Suppressor macrophage treated with lipopolysaccharide for 1 hour (primary cell): ENCODE data around the gene LRRC72.
"Not testable (repeated sequence)": the region's sequence is repeated elsewhere in the genome, so short reads cannot be mapped to it uniquely, and the experiment has no call there.

Experiments
- DNase-seq, 3 donors: peaks; one replicate each; pipeline ENCODE4 v3.0.0-alpha.2; 2020 to 2022

Gene LRRC72

GRCh38 chr7:16585540-16585939, 58.9 kb downstream of the LRRC72 start:
- DNase-seq = no peak

GRCh38 chr7:16586081-16586874, 59.7 kb downstream of the LRRC72 start:
- no peak for DNase-seq

- no peak for DNase-seq
Measured at GRCh38 chr7:16587129-16587528, 60.5 kb downstream of the LRRC72 start.

GRCh38 chr7:16587790-16588189, 61.2 kb downstream of the LRRC72 start:
- DNase-seq = no peak

- DNase-seq = no peak
Measured at GRCh38 chr7:16589881-16590280, 63.3 kb downstream of the LRRC72 start.

GRCh38 chr7:16590424-16590823, 63.8 kb downstream of the LRRC72 start:
- DNase-seq = no peak

GRCh38 chr7:16592395-16592794, 65.8 kb downstream of the LRRC72 start:
- DNase-seq = no peak

- no peak for DNase-seq
Measured at GRCh38 chr7:16594061-16594460, 67.4 kb downstream of the LRRC72 start.

- no peak for DNase-seq
Measured at GRCh38 chr7:16594676-16595075, 68.1 kb downstream of the LRRC72 start.

- DNase-seq = not testable (repeated sequence)
Measured at GRCh38 chr7:16595596-16595995, 69.0 kb downstream of the LRRC72 start.

GRCh38 chr7:16598015-16598414, 71.4 kb downstream of the LRRC72 start:
- DNase-seq = no peak

GRCh38 chr7:16599860-16600259, 73.2 kb downstream of the LRRC72 start:
- no peak for DNase-seq

- no peak for DNase-seq
Measured at GRCh38 chr7:16603633-16604032, 77.0 kb downstream of the LRRC72 start.

- DNase-seq = no peak
Measured at GRCh38 chr7:16604054-16604453, 77.4 kb downstream of the LRRC72 start.

GRCh38 chr7:16606704-16607103, 80.1 kb downstream of the LRRC72 start:
- DNase-seq = no peak

GRCh38 chr7:16609842-16610450, 83.3 kb downstream of the LRRC72 start:
- DNase-seq = no peak

GRCh38 chr7:16611711-16612110, 85.1 kb downstream of the LRRC72 start:
- no peak for DNase-seq

GRCh38 chr7:16615228-16615627, 88.6 kb downstream of the LRRC72 start:
- DNase-seq = no peak

- DNase-seq = no peak
Measured at GRCh38 chr7:16616122-16616521, 89.5 kb downstream of the LRRC72 start.

- DNase-seq = no peak
Measured at GRCh38 chr7:16616542-16616941, 89.9 kb downstream of the LRRC72 start.

- DNase-seq = peak in 2 of 3 donors; percentile 17 to 24
Measured at GRCh38 chr7:16619979-16620408, 93.4 kb downstream of the LRRC72 start.

GRCh38 chr7:16626388-16626787, 99.8 kb downstream of the LRRC72 start:
- DNase-seq = no peak

GRCh38 chr7:16627236-16627635, 100.6 kb downstream of the LRRC72 start:
- peak in 1 of 3 donors; percentile 19 for DNase-seq

- no peak for DNase-seq
Measured at GRCh38 chr7:16630654-16631053, 104.0 kb downstream of the LRRC72 start.
